A549 (cell line): ENCODE results near the gene ARHGAP26. TPM values are rescaled to one million over a fixed set of nuclear protein-coding genes. Genes with fewer than 3 reads are reported as not detected.

Source experiments
- ATAC-seq, 2 experiments: fragments of 200-7000 bp in 1 of 2; fragments of >200 bp in 1 of 2; cut with Nextera tagmentation in 1 of 2; cut with Tn5 transposase in 1 of 2; 3 replicates each; pipeline versions ENCODE4 v1.8.0 to v1.9.1; 2018 to 2020; ENCODE audit warnings: mild to moderate bottlenecking in 1 of 2, moderate library complexity in 1 of 2
- CTCF ChIA-PET: fragments of 300-600 bp; sonication (Branson Sonifier 250); formaldehyde crosslinking; extraction: SDS; loops from one replicate; lab custom pipeline; 2021; ENCODE audit warnings: antibody characterized with exemption, inconsistent platforms; lab: Yijun Ruan, JAX
- POLR2A ChIA-PET: fragments of 350-600 bp; formaldehyde crosslinking; extraction: SDS; loops from one replicate; lab custom pipeline; 2021; ENCODE audit warnings: antibody characterized with exemption, inconsistent platforms; lab: Yijun Ruan, JAX
- DNase-seq, 2 experiments: peaks; one replicate each; pipeline versions ENCODE4 v3.0.0 to v3.0.0-alpha.2; 2011 to 2016; ENCODE audit warnings: low read depth in 1 of 2, low spot score in 1 of 2
- FAIRE-seq: peaks from 2 replicates; lab custom pipeline; 2011; peaks lifted over from hg19 to GRCh38; lab: Jason Lieb, UNC
- H3K27ac ChIP-seq, 2 experiments: fragments of >200 bp; sonication (Bioruptor Twin); formaldehyde crosslinking; 3 replicates each; pipeline ENCODE4 v1.5.1; 2016 to 2017
- H3K4me1 ChIP-seq: fragments of >200 bp; sonication (Bioruptor Twin); formaldehyde crosslinking; 3 replicates; pipeline ENCODE4 v1.6.1; 2016
- H3K4me2 ChIP-seq: fragments of >200 bp; sonication (Bioruptor Twin); formaldehyde crosslinking; 3 replicates; pipeline ENCODE4 v1.6.1; 2016
- H3K4me3 ChIP-seq: fragments of >200 bp; sonication (Bioruptor Twin); formaldehyde crosslinking; 3 replicates; pipeline ENCODE4 v1.5.1; 2016
- H3K9me3 ChIP-seq: fragments of >200 bp; sonication (Bioruptor Twin); formaldehyde crosslinking; 3 replicates; pipeline ENCODE4 v1.6.1; 2016
- BHLHE40 ChIP-seq: IDR thresholded peaks from 2 replicates; pipeline ENCODE4 v1.6.1; 2012; ENCODE audit warnings: low read depth, low read length, inconsistent platforms
- CBX8 ChIP-seq: fragments of 200-600 bp; sonication (generic); IDR thresholded peaks from 2 replicates; pipeline ENCODE4 v1.6.1; 2016
- FOSB ChIP-seq: fragments of 250-450 bp; sonication (Bioruptor Pico); IDR thresholded peaks from 2 replicates; pipeline ENCODE4 v1.5.0; 2020; ENCODE audit warnings: mild to moderate bottlenecking, moderate library complexity
- HOXA7 ChIP-seq: fragments of 250-450 bp; sonication (Bioruptor Pico); IDR thresholded peaks from 2 replicates; pipeline ENCODE4 v1.5.0; 2020; ENCODE audit warnings: mild to moderate bottlenecking, moderate library complexity
- HOXB13 ChIP-seq: fragments of 250-450 bp; sonication (Bioruptor Pico); IDR thresholded peaks from 2 replicates; pipeline ENCODE4 v1.5.0; 2020; ENCODE audit warnings: low read depth, mild to moderate bottlenecking, moderate library complexity
- NR3C1 ChIP-seq: fragments of >200 bp; sonication (Bioruptor Twin); formaldehyde crosslinking; IDR thresholded peaks from 3 replicates; pipeline ENCODE4 v1.6.1; 2017
- POLR2A ChIP-seq: IDR thresholded peaks from 2 replicates; pipeline ENCODE4 v1.6.1; 2012; ENCODE audit warnings: mild to moderate bottlenecking, low read length
- RARB ChIP-seq: fragments of 250-450 bp; sonication (Bioruptor Pico); IDR thresholded peaks from 2 replicates; pipeline ENCODE4 v1.8.0; 2021; ENCODE audit warnings: mild to moderate bottlenecking, moderate library complexity
- RFX5 ChIP-seq: fragments of 450-650 bp; IDR thresholded peaks from 2 replicates; pipeline ENCODE4 v1.7.1; 2014; ENCODE audit warnings: antibody characterized with exemption, mild to moderate bottlenecking, moderate library complexity
- RNF2 ChIP-seq: fragments of 200-600 bp; sonication (generic); IDR thresholded peaks from 2 replicates; pipeline ENCODE4 v1.6.1; 2016; ENCODE audit warnings: low read depth, mild to moderate bottlenecking, antibody characterized with exemption, moderate library complexity, borderline replicate concordance
- SREBF2 ChIP-seq: fragments of 450-650 bp; IDR thresholded peaks from 2 replicates; pipeline ENCODE4 v1.6.1; 2014; ENCODE audit warnings: mild to moderate bottlenecking, moderate library complexity
- TFCP2L1 ChIP-seq: fragments of 250-450 bp; sonication (Bioruptor Pico); IDR thresholded peaks from 2 replicates; pipeline ENCODE4 v1.5.0; 2021; ENCODE audit warnings: mild to moderate bottlenecking
- ZC3H11A ChIP-seq: fragments of 450-650 bp; IDR thresholded peaks from 2 replicates; pipeline ENCODE4 v1.6.1; 2014; ENCODE audit warnings: antibody characterized with exemption, mild to moderate bottlenecking
- WGBS: methylation state at CpG from one replicate; pipeline ENCODE4 v1.1.6; 2017; ENCODE audit errors: missing lambda C conversion rate; 5-methylcytosine and 5-hydroxymethylcytosine counted together
- polyA plus RNA-seq, 4 experiments: library from polyadenylated mRNA; depleted of rRNA in 3 of 4; stranded (reverse); fragments of >200 nt; fragmentation: RNase III in 1 of 4; extraction: RNeasy Plus Mini Kit Qiagen cat#74134 plus additional on column Dnase treatment in 1 of 4; gene quantifications; 2 replicates in 3 of 4; 3 replicates in 1 of 4; pipeline ENCODE4 v1.2.3, GENCODE V29; 2011 to 2017
- TF ChIP-seq, protein P1 (sequence below): fragments of 250-450 bp; sonication (Bioruptor Pico); IDR thresholded peaks from 2 replicates; pipeline ENCODE4 v1.5.0; 2021; ENCODE audit warnings: mild to moderate bottlenecking, moderate library complexity, borderline replicate concordance
- TF ChIP-seq, protein P2 (sequence below): IDR thresholded peaks from 2 replicates; pipeline ENCODE4 v1.6.1; 2012
- TF ChIP-seq, protein P3 (sequence below): fragments of >200 bp; sonication (Bioruptor Twin); formaldehyde crosslinking; IDR thresholded peaks from 3 replicates; pipeline ENCODE4 v1.5.1; 2016
- TF ChIP-seq, protein P4 (sequence below): fragments of 150-350 bp; IDR thresholded peaks from 2 replicates; pipeline ENCODE4 v1.6.1; 2014; ENCODE audit warnings: low read depth, mild to moderate bottlenecking, low read length
- TF ChIP-seq, protein P5 (sequence below): fragments of 200-600 bp; sonication (generic); IDR thresholded peaks from 2 replicates; pipeline ENCODE4 v1.6.1; 2016; ENCODE audit warnings: antibody characterized with exemption, mild to moderate bottlenecking, moderate library complexity

ARHGAP26 gene
- polyA plus RNA-seq, 2 of the 4 experiments (the other 2 are of a cell fraction): 6.6 to 19.1 TPM

DNA sequence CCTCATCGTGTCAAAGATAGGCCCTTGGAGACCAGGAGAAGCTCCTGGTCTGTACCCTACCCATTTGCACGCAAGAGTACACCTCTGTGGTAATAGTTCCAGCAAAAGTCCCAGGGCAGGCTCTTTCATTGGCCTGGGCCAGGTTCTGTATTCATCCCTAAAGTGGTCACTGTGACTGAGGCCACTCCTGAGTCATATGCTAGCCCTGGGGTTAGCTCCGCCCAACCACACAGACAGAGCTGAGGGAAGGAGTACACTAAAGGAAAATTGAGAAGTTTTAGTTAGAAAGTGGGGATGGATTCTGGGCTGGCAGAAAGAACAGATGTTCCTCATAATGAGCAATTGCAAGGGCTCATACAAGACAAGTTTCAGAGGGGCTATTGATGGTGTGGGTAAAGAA, 206.7 kb downstream of the ARHGAP26 start:
- H3K4me3 ChIP-seq: no peak overlapping the region
- ATAC-seq (no peak; a peak in 1 of 6 replicates), DNase-seq (no peak)

DNA sequence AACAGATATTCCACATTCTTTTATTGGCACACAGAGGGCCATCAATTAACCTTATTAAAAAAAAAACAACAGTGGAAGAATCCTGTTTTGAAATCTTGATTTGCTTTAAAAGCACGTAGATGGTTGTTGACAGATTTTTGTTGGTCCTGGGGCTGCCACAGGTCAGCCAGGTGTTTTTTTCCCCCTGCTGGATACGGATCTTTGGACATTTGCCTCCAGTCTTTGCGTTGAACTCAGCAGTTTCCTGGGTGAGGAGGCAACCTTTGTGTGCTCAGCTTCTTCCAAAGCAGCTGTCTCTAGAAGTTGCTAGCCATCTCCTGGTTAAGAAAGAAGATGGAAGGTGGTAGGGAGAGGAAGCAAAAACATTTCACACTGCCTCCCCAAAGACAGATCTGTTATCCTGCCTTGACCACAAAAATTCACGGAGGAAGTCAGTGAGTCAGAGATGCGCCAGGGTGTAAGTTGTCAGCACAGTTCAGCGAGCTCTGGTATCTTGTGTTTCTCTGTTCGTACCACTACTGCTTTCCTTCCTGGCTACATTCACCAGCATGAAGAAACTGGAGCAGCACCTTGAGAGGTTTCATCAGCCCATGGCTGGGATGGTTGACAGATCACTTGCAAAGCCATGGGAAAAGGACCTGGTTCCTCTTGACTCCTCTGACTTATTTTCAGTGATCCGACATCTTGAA, 207.3 kb downstream of the ARHGAP26 start:
- WGBS: 90% methylated on average over 8 of the region's 8 CpGs
- CTCF ChIA-PET: no interaction called here

More for the DNA sequence above, 206.7 kb downstream of the ARHGAP26 start:
- ChIA-PET CTCF (no interaction called here), POLR2A (no interaction called here)
- TF ChIP-seq, protein P1, sequence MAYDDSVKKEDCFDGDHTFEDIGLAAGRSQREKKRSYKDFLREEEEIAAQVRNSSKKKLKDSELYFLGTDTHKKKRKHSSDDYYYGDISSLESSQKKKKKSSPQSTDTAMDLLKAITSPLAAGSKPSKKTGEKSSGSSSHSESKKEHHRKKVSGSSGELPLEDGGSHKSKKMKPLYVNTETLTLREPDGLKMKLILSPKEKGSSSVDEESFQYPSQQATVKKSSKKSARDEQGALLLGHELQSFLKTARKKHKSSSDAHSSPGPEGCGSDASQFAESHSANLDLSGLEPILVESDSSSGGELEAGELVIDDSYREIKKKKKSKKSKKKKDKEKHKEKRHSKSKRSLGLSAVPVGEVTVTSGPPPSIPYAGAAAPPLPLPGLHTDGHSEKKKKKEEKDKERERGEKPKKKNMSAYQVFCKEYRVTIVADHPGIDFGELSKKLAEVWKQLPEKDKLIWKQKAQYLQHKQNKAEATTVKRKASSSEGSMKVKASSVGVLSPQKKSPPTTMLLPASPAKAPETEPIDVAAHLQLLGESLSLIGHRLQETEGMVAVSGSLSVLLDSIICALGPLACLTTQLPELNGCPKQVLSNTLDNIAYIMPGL (CRISPR knock-in tag): no peak
- TF ChIP-seq, all 56 proteins: peak for 0
- Histone ChIP-seq H3K4me2 (no peak overlapping the region), H3K27ac (no peak overlapping the region), H3K4me1 (peaks cover 13% of the 10 kb centered on the region), H3K9me3 (no peaks in the 10 kb centered on the region)
- no peak for FAIRE-seq
- 93% methylated on average over 3 of the region's 3 CpGs for WGBS

DNA sequence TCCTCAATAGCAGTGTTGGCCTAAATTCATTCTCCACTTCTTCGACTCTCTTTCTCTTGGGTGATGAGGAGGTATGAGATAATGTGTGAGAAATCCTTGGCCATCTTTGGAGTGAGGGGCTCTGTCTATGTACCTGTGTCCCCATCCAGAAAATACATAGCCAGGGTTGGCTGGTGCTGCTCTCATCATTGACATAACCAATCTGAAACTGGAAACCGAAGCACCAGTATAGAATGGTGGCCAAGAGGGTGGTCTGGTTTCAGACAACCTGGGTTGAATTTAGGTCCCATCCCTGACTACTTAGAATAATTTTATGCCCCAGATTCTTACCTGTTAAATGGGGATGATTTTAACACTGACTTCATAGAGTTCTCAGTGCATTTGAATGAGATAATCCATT, 208.1 kb downstream of the ARHGAP26 start:
- ChIA-PET CTCF (interaction anchor here (0.6 kb wide), 1 partner anchor 1573 kb away, joined by 3 read pairs; no protein-coding TSS in a partner anchor), POLR2A (no interaction called here)
- H3K4me3 ChIP-seq: no peak overlapping the region
- peaks cover 24% of the 10 kb centered on the region for H3K4me1 ChIP-seq
- WGBS: 92% methylated on average over 2 of the region's 2 CpGs
- H3K27ac ChIP-seq: no peak overlapping the region
- no peak for TF ChIP-seq SREBF2
- H3K9me3 ChIP-seq: no peaks in the 10 kb centered on the region
- DNase-seq (no peak), ATAC-seq (no peak), FAIRE-seq (no peak)
- no peak overlapping the region for H3K4me2 ChIP-seq

More for the DNA sequence above, 207.3 kb downstream of the ARHGAP26 start:
- POLR2A ChIA-PET: no interaction called here
- ATAC-seq (no peak), DNase-seq (no peak), FAIRE-seq (no peak)
- TF ChIP-seq FOSB (CRISPR knock-in tag): no peak
- TF ChIP-seq TFCP2L1 (CRISPR knock-in tag): no peak
- TF ChIP-seq POLR2A: no peak
- TF ChIP-seq, protein P2, sequence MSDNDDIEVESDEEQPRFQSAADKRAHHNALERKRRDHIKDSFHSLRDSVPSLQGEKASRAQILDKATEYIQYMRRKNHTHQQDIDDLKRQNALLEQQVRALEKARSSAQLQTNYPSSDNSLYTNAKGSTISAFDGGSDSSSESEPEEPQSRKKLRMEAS: no peak
- TF ChIP-seq RNF2: no peak
- no peak for TF ChIP-seq CBX8
- TF ChIP-seq BHLHE40: no peak
- Histone ChIP-seq H3K4me3 (no peak overlapping the region), H3K4me1 (peaks cover 19% of the 10 kb centered on the region), H3K9me3 (no peaks in the 10 kb centered on the region), H3K4me2 (no peak overlapping the region), H3K27ac (no peak overlapping the region)

DNA sequence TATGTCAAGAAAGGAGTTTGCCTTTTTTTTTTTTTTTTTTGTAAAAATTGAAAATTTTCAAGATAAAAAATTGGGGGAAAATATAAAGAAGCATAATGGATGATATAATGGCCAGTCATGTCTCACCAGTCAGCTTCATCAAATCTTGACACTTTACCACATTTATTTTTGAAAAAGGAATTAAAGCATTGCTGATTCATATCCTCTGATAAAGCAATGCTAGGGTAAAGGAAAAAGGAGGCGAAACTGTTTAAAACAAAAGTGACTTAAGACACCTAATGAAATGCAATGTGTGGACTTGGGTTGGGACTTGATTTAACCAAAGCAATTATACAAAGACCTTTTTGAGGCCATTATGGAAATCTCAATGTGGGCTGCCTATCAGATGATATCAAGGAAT, 208.5 kb downstream of the ARHGAP26 start:
- Histone ChIP-seq H3K4me2 (no peak overlapping the region), H3K27ac (no peak overlapping the region), H3K4me3 (no peak overlapping the region), H3K4me1 (peaks cover 24% of the 10 kb centered on the region), H3K9me3 (no peaks in the 10 kb centered on the region)
- DNase-seq (no peak), FAIRE-seq (no peak), ATAC-seq (no peak)
- ChIA-PET CTCF (interaction anchor here (0.6 to 1.2 kb wide), 2 partner anchors 10 to 1573 kb away, joined by 3 read pairs; no protein-coding TSS in a partner anchor), POLR2A (no interaction called here)
- 95% methylated on average over 1 of the region's 1 CpG for WGBS
- TF ChIP-seq ZC3H11A (no peak), HOXA7 (CRISPR knock-in tag) (no peak), HOXB13 (CRISPR knock-in tag) (no peak), RARB (no peak), RFX5 (no peak), NR3C1 (no peak)
- TF ChIP-seq, protein P3, sequence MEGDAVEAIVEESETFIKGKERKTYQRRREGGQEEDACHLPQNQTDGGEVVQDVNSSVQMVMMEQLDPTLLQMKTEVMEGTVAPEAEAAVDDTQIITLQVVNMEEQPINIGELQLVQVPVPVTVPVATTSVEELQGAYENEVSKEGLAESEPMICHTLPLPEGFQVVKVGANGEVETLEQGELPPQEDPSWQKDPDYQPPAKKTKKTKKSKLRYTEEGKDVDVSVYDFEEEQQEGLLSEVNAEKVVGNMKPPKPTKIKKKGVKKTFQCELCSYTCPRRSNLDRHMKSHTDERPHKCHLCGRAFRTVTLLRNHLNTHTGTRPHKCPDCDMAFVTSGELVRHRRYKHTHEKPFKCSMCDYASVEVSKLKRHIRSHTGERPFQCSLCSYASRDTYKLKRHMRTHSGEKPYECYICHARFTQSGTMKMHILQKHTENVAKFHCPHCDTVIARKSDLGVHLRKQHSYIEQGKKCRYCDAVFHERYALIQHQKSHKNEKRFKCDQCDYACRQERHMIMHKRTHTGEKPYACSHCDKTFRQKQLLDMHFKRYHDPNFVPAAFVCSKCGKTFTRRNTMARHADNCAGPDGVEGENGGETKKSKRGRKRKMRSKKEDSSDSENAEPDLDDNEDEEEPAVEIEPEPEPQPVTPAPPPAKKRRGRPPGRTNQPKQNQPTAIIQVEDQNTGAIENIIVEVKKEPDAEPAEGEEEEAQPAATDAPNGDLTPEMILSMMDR: no peak
- TF ChIP-seq, protein P4, sequence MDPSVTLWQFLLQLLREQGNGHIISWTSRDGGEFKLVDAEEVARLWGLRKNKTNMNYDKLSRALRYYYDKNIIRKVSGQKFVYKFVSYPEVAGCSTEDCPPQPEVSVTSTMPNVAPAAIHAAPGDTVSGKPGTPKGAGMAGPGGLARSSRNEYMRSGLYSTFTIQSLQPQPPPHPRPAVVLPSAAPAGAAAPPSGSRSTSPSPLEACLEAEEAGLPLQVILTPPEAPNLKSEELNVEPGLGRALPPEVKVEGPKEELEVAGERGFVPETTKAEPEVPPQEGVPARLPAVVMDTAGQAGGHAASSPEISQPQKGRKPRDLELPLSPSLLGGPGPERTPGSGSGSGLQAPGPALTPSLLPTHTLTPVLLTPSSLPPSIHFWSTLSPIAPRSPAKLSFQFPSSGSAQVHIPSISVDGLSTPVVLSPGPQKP: no peak
- TF ChIP-seq, protein P5, sequence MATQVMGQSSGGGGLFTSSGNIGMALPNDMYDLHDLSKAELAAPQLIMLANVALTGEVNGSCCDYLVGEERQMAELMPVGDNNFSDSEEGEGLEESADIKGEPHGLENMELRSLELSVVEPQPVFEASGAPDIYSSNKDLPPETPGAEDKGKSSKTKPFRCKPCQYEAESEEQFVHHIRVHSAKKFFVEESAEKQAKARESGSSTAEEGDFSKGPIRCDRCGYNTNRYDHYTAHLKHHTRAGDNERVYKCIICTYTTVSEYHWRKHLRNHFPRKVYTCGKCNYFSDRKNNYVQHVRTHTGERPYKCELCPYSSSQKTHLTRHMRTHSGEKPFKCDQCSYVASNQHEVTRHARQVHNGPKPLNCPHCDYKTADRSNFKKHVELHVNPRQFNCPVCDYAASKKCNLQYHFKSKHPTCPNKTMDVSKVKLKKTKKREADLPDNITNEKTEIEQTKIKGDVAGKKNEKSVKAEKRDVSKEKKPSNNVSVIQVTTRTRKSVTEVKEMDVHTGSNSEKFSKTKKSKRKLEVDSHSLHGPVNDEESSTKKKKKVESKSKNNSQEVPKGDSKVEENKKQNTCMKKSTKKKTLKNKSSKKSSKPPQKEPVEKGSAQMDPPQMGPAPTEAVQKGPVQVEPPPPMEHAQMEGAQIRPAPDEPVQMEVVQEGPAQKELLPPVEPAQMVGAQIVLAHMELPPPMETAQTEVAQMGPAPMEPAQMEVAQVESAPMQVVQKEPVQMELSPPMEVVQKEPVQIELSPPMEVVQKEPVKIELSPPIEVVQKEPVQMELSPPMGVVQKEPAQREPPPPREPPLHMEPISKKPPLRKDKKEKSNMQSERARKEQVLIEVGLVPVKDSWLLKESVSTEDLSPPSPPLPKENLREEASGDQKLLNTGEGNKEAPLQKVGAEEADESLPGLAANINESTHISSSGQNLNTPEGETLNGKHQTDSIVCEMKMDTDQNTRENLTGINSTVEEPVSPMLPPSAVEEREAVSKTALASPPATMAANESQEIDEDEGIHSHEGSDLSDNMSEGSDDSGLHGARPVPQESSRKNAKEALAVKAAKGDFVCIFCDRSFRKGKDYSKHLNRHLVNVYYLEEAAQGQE: no peak
